Islet precursor cell (in vitro differentiated cells): Measurements from ENCODE around the gene ZBTB24.
A peak's percentile ranks its signal among the peaks of the same experiment; 100 is the strongest.
"Not testable (repeated sequence)": the region's sequence is repeated elsewhere in the genome, so short reads cannot be mapped to it uniquely, and the experiment has no call there.

ENCODE experiments used
- DNase-seq: peaks from one replicate; pipeline ENCODE4 v3.0.0-alpha.2; 2018

Gene ZBTB24

DNA sequence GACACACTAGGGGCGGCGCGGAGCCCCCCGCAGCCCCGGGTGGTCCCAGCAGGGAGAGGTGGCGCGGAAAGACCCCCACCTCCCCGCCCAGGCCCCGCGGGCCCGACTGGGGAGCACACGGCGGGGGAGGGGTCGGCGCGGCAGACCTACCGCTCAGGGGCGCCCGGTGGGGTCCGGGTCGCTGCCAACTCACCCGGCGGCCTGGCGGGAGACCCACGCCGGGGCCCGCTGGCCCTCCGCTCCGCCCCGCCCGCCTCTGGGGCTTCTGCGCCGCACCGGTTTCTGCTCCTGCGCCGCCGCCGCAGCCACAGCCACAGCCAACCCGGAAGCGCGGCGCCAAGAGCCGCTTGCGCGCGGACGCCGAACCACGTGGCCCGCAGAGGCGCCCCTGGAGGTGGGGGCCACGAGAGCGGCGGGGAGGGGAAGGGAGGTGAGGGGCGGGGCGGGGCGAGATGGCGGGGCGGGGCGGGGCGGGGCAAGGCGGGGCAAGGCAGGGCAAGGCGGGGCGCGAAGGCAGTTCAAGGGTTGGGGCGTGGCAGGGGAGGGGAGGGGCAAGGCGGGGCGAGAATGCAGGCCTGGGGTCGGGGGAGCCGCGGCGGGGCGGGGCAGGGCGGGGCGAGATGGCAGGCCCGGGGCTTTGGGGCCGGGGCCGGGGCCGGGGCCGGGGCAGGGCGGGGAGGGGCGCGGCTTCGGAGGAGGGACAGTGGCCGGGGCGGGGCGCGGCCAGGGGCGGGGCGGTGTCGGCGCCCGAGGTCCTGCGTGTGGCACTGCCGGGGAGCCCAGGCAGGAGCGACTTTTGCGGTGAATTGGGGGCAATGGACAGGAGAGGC is at the start of gene ZBTB24:
ZBTB24 (minus strand) TSS at position 315 of the 830 bp plus-strand sequence. CDS start 1,193 bp downstream, outside the sequence.
- DNase-seq: peak; percentile 98

DNA sequence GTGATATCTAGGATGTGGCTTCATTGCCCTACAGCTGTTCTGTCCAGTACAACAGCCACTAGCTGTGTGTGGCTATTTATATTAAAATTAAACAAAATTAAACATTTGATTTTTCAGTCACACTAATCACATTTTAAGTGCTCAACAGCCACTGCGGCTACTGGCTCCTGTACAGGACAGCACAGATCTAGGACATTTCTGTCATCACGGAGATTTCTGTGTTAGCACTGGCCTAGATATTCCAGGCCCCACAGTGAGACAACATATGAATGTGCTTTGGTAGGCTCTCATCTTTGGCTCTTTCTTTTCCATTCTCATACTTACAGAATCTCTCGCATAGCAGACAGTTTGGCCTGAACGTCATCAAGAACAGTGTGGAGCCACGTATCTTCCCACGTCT is 48.4 kb upstream of the ZBTB24 start:
- DNase-seq: no peak

DNA sequence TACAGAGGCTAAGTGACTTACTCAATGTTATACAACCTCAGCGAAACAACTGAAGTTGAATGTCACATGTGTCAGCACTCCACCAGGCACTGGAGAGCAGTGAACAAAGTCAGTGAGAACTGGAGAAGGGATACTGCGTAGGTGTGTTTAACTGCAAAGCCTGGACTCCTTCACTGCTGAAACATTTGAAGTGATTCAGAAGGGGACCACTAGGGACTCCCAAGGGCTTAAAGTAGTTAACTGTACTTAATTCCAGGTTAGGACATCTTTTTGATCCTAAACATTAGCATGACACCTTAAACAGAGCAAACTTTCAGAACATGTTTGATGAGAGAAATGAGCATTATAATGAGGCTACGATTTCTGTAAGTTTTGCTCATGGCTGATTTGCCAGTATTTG is 45.0 kb upstream of the ZBTB24 start:
- no peak for DNase-seq

DNA sequence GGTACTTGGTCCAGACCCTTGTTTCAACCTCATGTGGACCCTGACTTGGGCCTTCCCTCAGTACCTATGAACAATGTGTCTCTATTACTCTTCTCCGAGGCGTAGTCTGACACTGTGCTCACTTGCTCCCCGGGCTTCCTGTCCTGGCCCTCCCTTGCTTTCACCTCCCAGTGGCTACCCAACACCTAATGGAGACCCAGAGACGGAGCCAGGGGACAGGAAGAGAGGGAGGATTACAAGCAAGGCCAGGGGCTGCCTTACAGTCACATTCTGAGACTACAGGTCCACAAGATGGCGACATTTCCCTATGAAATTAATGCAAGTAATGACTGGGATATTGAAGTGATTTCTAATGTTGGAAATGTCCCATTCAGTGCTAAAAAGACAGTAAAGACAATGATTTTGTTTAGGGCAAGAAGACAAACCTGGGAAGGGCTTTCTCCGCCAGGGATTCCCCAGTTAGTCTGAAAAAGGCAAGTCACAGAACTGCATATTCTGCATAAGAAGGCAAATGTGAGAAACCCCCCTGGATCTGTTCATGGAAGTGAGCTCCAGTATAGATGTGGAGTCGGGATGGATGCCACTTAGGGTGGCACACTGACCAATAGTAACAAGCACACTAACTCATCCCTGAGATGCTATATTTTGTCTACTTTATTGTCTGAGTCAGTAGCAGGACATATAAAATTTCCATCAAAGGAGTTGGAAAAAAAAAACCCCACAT is 44.0 kb upstream of the ZBTB24 start:
- peak; percentile 71 for DNase-seq

DNA sequence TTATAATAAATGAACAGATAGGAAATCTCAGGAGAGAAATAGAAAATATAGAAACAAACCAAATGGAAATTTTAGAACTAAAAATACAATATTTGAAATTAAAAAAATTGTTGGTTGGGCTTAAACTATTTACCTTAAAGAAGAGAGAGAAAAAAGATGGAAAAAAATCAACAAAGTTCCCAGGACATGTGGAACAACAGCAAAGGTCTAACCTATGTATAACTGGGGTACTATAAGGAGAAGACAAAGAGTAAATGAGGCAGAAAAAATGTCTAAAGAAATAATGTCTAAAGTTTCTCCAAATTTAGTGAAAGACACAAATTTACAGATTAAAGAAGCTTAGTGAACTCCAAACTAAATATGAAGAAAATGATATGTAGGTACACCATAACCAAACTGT is 41.1 kb upstream of the ZBTB24 start:
- no peak for DNase-seq

DNA sequence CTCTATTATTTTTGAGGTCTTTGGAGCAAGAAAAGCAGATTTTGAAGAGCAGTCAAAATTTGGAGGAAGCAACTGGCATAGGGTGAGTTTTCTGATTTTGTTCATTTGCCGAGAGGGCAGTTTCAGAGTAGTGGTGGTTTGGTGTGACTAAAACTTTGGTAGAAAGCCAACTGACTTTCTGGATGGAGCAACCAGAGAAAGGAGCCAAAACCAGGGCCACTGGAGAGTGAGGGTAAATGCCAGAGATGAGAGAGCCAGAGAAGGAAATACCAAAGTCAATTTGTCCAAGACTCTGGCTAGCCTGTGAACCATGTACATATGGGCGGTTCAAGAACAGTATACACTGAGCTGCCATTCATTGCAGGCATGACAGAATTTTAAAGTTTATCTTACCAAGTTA is 40.5 kb upstream of the ZBTB24 start:
- DNase-seq: no peak

DNA sequence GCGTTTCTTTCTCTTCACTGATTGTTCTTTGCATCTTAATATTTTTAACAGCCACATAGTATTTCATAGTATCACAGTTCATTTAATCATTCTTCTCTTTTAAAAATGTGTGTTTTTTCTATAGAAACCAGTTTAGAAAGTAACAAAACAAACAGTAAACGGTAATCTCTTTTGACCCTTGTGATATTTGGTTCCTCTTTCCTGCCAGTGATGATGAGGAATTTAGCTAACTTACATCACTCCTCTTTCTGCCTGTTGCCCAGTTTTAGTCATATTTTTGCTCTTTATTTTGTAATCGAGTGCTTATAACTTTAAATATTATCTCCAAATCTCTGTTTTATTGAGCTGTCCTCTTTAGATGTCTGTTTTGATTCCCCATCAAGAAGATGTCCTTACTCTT is 38.1 kb upstream of the ZBTB24 start:
- no peak for DNase-seq

DNA sequence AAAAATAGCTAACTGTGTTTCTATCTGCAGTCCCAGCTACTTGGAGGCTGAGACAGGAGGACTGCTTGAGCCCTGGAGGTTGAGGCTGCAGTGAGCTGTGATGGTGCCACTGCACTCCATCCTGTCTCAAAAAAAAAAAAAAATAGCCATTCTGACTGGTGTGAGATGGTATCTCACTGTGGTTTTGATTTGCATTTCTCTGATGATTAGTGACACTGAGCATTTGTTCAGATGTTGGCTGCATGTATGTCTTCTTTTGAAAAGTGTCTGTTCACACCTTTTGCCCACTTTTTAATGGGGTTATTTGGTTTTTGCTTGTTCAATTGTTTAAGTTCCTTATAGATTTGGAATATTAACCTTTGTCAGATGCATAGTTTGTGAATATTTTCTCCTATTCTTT is 36.6 kb upstream of the ZBTB24 start:
- DNase-seq: not testable (repeated sequence)

DNA sequence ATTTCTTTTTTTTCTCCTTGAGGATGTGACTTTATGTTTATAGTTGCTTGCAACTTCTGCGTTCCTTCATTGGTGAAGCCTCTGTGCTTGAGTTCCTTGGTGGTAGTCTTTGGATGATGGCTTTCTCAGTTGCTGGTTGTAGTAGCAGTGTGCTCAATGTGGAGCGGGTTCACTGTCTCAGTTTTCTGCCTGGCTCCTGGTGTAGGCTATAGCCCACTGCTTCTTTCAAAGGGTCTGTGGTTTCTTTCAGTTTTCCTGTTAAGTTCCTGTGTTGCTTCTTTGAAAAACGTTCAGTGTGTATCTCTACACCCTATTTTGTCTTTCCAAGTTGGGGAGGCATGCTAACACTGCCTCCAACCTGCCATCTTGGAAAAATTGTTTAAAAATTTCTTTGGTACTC is 33.9 kb upstream of the ZBTB24 start:
- DNase-seq: no peak

DNA sequence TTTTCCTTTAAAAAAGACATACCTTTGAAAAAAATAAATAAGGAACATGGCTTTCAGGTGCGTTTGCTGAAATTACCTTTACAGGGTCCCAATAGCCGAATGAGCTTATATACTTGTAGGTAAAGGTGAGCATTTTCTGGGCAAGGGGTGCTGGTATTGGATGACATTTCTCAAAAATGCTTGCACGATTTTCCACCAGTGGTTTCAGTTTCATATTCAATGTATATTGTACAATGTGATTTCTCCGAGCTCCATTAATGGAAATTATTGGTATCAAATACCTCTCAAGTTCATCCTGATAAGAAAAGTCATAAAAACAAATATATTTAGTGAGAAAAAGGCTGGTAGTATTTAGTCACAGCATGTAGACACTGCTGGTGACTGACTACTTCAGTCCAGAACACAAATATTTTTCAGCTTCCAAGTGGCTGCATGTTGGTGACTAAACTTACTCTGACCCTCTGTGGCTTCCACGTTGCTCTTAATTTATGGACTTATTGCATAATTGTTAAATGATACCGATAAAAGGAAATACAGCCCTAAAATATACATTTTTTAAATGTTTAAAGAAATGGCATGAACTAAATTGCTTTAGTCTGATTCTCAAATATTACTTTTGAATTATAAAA is 32.9 kb upstream of the ZBTB24 start:
- DNase-seq: no peak

DNA sequence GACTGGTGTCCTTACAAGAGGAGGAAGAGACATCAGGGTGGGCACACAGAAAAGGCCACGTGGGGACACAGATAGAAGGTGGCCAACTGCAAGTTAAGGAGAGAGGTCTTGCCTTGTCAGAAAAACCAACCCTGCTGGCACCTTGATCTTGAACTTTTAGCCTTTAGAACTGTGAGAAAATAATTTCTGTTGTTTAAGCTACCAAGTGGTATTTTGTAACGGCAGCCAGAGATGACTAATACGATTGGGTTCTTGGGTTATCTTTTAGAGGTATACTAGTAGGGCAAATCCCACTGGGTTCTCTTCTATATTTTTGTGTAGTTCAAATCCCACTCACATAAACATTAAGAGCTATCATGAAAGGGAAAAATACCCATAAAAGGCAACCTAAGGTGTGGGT is 31.9 kb upstream of the ZBTB24 start:
- no peak for DNase-seq

DNA sequence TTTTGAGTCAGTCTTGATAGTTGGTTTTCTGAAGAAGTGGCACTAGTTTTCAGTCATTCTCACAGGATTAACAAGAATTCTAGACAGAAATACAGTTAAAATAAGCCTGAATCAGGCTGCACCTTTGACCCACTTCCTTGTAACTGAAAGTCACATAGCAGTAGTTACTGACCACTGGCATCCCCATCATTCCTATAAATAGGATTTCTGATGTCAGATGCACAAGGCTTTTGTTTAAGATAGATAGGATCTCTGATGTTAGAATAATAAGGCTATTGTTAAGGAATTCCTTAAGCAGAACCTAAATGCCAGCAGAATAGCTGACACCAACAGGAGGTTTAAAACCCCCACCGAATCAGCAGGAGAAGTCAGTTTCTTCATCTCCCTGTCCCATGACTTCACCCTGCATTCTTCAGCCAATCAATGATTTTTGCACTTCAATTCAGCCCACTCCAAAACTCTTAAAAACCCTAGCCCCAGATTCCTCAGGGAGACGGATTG is 30.6 kb upstream of the ZBTB24 start:
- DNase-seq: peak; percentile 73

DNA sequence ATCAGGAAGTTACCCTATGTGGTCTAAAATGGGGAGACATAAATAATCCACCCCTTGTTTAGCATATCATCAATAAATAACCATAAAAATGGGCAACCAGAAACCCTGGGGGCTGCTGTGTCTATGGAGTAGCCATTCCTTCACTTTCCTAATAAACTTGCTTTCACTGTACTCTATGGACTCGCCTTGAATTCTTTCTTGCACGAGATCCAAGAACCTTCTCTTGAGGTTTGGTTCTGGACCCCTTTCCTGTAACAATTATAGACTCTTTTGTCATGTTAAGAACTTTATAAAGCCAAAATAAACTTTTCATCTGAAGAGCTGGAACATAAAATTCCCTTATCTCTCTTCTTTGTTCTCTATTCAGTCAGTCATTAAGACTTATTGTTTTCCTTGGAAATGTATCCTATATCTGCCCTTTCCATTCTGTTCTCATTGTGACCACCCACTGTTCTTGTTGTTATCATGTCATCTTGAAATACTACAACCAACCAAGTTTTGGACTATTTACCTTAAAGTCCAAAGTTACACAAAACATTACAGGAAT is 29.3 kb upstream of the ZBTB24 start:
- DNase-seq: no peak

DNA sequence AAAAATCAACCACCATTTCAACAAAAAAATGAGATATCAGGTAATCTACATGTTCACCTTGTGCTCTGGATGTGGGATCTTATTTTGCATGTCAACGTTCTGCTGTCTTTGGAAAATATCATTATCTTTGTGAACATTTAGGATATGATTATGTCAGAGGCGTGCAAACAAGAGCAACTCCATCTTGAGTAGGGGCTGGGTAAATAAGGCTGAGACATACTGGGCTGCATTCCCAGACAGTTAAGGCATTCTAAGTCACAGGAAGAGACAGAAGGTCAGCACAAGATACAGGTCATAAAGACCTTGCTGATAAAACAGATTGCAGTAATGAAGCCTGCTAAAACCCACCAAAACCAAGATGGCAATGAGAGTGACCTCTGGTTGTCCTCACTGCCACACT is 28.8 kb upstream of the ZBTB24 start:
- DNase-seq: no peak

DNA sequence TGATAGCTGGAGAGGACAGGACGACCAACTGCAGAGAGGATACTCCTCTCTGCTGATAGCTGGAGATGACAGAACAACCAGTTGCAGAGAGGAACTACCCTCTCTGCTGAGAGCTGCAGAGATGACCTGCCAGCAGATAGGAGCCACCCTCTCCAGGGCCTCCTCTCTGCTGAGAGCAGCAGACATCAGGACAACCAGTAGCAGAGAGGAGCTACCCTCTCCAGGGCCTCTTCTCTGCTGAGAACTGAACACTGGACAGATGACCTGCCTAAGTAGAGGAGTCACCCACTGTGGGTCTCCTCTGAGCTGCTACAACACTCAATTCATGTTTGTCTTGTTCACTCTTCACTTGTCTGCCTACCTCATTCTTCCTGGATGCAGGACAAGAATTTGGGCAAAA is 27.3 kb upstream of the ZBTB24 start:
- no peak for DNase-seq

DNA sequence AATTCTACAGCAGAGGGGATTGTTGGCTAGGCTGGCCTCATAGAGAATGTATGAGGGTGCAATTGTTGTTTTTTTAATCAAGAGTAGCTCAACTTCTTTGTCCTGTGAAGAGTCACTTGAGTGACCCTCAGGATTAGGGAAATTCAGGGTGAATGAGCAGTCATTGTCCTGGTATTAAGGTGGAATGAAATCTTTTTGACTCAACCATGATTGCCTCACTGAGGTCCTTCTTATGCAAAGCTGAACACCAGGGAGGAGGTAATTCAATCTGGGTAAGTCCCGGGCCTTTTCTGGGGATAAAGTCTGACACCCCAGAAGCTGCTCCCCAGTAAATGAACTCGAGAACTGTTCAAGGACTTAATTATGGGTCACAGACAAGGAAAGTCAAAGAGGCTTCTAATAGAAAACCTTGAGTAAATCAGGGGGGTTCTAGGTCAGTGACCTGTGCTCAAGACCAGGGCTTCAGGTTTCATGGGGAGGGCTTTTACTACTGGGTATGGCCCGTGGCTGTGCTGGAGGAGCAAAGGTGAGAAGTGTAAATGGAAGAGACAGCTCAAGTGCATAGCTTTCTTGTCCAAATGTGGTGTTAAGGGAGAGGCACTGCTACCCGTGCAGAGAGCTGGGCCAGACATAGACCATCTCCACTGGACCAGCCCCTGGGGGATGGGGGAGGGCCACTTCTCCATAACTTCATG is 25.3 kb upstream of the ZBTB24 start:
- no peak for DNase-seq

DNA sequence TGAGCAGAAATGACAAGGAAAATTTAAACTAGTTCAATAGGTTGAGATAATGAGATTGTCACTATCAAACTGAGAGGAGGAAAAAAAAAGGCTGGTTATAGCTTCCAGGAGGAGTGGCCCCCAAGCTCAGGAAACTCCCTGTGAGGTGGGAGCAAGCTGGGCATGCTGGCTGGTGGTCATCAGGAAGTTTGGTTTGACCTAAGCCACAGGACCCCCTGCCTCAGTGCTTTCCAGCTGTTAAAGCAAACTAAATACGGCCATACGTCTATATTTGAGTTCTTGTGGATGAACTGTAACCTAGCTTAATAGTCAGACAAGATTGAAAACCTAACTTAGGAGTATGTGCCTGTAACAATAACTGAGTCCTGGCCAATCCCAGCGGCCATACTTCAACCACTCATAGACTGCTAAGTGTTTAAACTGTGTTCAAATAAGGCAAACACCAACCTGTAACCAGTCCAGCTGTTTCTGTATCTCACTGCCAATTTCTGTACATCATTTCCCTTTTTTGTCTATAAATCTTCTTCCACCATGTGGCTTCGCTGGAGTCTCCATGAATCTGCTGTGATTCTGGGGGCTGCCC is 24.6 kb upstream of the ZBTB24 start:
- DNase-seq: no peak

DNA sequence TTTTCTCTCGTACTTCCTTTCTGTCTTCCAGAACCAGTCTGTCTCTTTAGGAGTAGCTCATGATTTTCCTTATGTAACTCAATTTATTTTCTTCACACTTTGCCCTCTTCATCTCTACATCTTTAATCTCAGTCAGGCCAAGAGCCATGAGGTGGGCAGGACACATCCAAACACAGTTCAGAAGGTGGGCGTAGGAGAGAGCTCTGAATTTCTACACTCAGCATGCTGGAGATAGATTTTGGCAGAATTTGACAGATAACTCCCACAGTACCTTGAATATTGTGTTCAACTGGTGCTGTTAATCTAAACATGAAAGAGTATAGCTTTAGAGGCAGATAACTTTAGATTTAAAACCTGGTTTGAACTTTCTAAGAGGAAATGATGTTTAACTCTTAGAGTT is 23.8 kb upstream of the ZBTB24 start:
- no peak for DNase-seq

DNA sequence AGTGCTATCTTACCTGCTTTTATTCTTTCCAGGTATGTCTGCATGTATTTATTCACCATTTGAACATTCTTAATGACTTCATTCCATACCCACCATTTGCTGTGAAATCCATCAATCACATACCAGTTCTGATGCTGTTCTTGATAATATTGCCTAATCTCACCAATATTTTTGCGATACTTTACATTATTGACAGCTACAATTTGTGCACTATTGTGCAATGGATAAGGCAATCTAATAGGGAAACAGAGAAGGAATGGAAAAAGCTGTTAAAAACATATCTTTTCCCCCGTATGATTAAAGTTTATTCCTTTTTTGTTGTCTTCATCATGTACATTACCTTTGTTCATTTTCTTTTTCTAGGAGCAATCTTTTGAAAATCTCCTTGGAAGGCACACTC is 23.3 kb upstream of the ZBTB24 start:
- no peak for DNase-seq

DNA sequence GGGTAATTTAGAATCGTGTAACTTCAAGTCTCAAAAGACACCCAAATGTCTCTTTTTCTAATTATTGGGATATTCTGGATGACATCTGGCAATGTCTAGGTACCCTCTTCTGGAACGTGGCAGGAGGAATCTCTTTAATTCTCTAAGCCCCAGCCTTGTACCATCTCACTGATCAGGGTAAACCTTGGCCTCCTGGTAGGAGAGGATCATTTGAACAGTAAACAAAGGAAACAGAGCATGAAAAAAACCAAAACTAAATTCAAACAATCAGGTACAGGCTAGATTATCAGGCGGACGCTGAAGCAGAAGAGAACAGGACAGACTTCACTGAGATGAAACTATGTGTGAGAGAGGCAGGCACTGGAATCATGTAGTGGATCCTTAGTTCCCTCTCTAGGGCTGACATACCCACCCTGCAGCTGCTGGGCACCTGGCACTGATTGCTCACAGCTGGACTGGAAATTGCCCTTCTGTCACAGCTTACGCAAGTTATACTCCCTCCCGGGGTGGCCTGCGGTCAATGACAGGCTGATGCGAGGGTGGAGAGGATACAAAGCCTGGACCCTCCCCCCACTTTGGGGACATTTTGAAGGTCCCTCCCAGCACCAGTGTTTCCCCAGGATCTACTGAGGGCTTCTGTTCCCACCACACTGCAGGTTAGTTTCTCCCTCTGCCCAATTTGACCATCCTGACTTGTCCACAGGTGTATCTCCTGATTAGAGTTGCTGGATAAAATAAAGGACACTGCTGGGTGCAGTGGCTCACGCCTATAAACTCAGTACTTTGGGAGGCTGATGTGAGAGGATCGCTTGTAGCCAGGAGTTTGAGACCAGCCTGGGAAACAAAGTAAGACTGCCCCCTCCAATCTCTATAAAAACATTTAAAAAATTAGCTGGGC is 20.6 kb upstream of the ZBTB24 start:
- no peak for DNase-seq

DNA sequence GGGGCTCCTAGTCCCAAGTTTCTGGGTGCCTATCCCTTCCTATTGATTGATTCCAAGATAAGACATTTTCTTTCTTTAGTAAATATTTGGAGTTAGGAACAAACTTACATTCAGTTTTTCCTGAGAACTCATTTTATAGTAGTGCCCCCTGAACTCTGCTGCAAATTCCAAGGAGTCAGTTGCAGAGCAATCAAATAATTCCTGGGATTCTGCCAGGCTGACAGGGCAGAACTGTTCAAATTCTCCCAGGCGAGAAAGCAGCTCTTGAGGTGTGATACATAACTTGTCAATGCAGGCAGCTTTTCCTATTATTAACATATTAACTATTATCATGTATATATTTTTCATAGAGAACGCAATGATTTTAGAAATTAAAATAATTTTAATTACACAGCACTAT is 15.9 kb upstream of the ZBTB24 start:
- DNase-seq: no peak
